Measurements from ENCODE around the gene PALLD. TPM values are rescaled to one million over a fixed set of nuclear protein-coding genes. Genes with fewer than 3 reads are reported as not detected.

The PALLD gene
- total and polyA plus RNA-seq, 2 donors (not counting 3 experiments of a cell fraction or from before 2014, with no cell fraction given) = 13.4 to 48.2 TPM

DNA sequence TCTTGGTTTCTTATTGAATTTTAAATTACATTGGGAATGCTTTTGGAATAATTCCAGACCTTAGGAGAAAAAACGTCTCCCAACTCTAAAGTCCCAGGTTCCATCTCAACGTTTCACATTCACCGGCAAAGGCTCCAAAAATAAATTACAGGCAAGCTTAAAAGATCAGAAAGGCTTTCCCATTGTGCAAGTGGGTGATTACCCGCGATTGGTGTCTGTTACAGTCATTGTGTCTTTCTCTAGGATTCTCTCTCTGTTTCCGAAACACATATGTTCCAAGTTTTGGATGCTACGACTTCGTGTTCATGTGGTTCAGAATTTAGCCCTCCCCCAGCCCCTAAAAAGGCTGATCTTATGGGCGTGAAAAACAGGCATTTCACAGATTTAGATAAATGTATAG, 41.8 kb downstream of the PALLD start:
- ChIA-PET POLR2A (no interaction called here), CTCF (interaction anchor here (1.3 to 1.6 kb wide), 2 partner anchors 14 to 23 kb away, joined by 3 to 5 read pairs; no protein-coding TSS in a partner anchor)
- dilution Hi-C loops (cut with MboI; ENCODE audit: extremely low pct_ligation_motif_present, low sequenced_read_pairs) = no loop called here
- BruUV-seq (replicated peaks) = no TSS peak
- TF ChIP-seq JUN (IDR thresholded peaks at IDR 0.05; ENCODE audit: borderline replicate concordance, insufficient read depth, insufficient read length, low read depth) (no peak), GATA2 (IDR thresholded peaks at IDR 0.05; ENCODE audit: insufficient read depth, insufficient read length, low read depth, low read length) (no peak), EZH2 (IDR thresholded peaks at IDR 0.05; ENCODE audit: borderline replicate concordance, low read depth, low read length, severe bottlenecking) (no peak), POLR2A (IDR thresholded peaks at IDR 0.05; ENCODE audit: low read depth, low read length) (no peak), MAX (IDR thresholded peaks at IDR 0.05; ENCODE audit: insufficient read depth, insufficient read length) (no peak), POLR2AphosphoS5 (IDR thresholded peaks at IDR 0.05; ENCODE audit: insufficient read depth, low read depth, low read length) (no peak), CTCF (IDR thresholded peaks at IDR 0.05; ENCODE audit: extremely low read depth in 1 of 2, insufficient read depth in 1 of 2, low read depth in 1 of 2, low read length in 2 of 2) (no peak), FOS (IDR thresholded peaks at IDR 0.05; ENCODE audit: borderline replicate concordance, insufficient read depth, low read length) (no peak)
- Histone ChIP-seq H3K9ac (replicated peaks; ENCODE audit: extremely low read depth, insufficient read depth, low read length) (no peak overlapping the region), H2AFZ (ENCODE audit: low read depth, low read length) (no peak overlapping the region), H4K20me1 (replicated peaks; ENCODE audit: control insufficient read depth, extremely low read depth, insufficient read depth, low read length) (no peaks in the 10 kb centered on the region), H3K9me3 (replicated peaks; ENCODE audit: control insufficient read depth, insufficient read depth, low read length) (no peaks in the 10 kb centered on the region), H3K27ac (ENCODE audit: insufficient read depth, low read depth, low read length) (no peak overlapping the region), H3K4me3 (replicated peaks in 1 of 3; ENCODE audit: insufficient read depth in 1 of 3, low read depth in 1 of 3, low read length in 3 of 3) (no peak overlapping the region), H3K4me1 (ENCODE audit: control insufficient read depth, extremely low read depth, insufficient read depth, low read length) (peaks cover 4% of the 10 kb centered on the region), H3K27me3 (ENCODE audit: control insufficient read depth in 2 of 2, insufficient read depth in 2 of 2, low read length in 2 of 2) (no peaks in the 10 kb centered on the region), H3K36me3 (ENCODE audit: control insufficient read depth in 2 of 2, extremely low read depth in 1 of 2, insufficient read depth in 2 of 2, low read length in 2 of 2) (no peaks in the 10 kb centered on the region), H3K4me2 (ENCODE audit: insufficient read depth, low read length) (no peak overlapping the region), H3K9me1 (replicated peaks; ENCODE audit: control insufficient read depth, extremely low read depth, insufficient read depth, low read length) (no peaks in the 10 kb centered on the region), H3K79me2 (ENCODE audit: control insufficient read depth, insufficient read depth, low read length) (no peaks in the 10 kb centered on the region)
- FAIRE-seq (no peak), DNase-seq (ENCODE audit: low read depth, low spot score) (no peak)
- intact Hi-C loops (cut with micrococcal nuclease) = no loop called here

All from endothelial cell of umbilical vein (primary cell).